Upper lobe of left lung (tissue), 6 donors: Measurements from ENCODE around the gene MPV17L2. TPM values are rescaled to one million over a fixed set of nuclear protein-coding genes. Genes with fewer than 3 reads are reported as not detected.

ENCODE experiments used
- ATAC-seq, 2 donors: fragments of 200-7000 bp; cut with Tn5 transposase; one replicate each; pipeline ENCODE4 v1.9.1; 2022; ENCODE audit warnings: mild to moderate bottlenecking in 2 of 2, moderate library complexity in 2 of 2; ENCODE audit not compliant: low FRiP score in 2 of 2
- DNase-seq, 2 donors: peaks; one replicate each; pipeline ENCODE4 v3.0.0-alpha.2; 2019 to 2020
- H3K27ac ChIP-seq, 4 donors: fragments of 200-600 bp; sonication (generic); one replicate each; pipeline ENCODE4 v1.5.1; 2016 to 2019
- H3K27me3 ChIP-seq, 4 donors: fragments of 200-600 bp; sonication (generic); one replicate each; pipeline ENCODE4 v1.5.1; 2017 to 2019
- H3K36me3 ChIP-seq, 4 donors: fragments of 200-600 bp; sonication (generic); one replicate each; pipeline ENCODE4 v1.5.1; 2016 to 2019
- H3K4me1 ChIP-seq, 4 donors: fragments of 200-600 bp; sonication (generic); one replicate each; pipeline ENCODE4 v1.5.1; 2018 to 2019
- H3K4me3 ChIP-seq, 4 donors: fragments of 200-600 bp; sonication (generic); one replicate each; pipeline ENCODE4 v1.5.1; 2017 to 2019; ENCODE audit warnings: mild to moderate bottlenecking in 2 of 4, moderate library complexity in 1 of 4
- H3K9me3 ChIP-seq, 4 donors: fragments of 200-600 bp; sonication (generic); one replicate each; pipeline ENCODE4 v1.5.1; 2018 to 2019
- CTCF ChIP-seq, 6 experiments: fragments of 450-650 bp in 4 of 6; fragments of 200-600 bp in 2 of 6; sonication (generic) in 2 of 6; IDR thresholded peaks; one replicate each; pipeline ENCODE4 v1.5.1; 2016 to 2019; ENCODE audit warnings: antibody characterized with exemption in 6 of 6
- EP300 ChIP-seq, 4 donors: sonication (generic); formaldehyde crosslinking; IDR thresholded peaks; one replicate each; pipeline ENCODE4 v1.5.1; 2017; ENCODE audit warnings: antibody characterized with exemption in 4 of 4, control low read depth in 2 of 4
- POLR2A ChIP-seq, 4 donors: fragments of 450-650 bp; IDR thresholded peaks; one replicate each; pipeline ENCODE4 v1.5.1; 2016 to 2017; ENCODE audit warnings: antibody characterized with exemption in 4 of 4, mild to moderate bottlenecking in 2 of 4
- POLR2AphosphoS5 ChIP-seq, 2 donors: sonication (generic); formaldehyde crosslinking; IDR thresholded peaks; one replicate each; pipeline ENCODE4 v1.5.1; 2017; ENCODE audit warnings: antibody characterized with exemption in 2 of 2
- WGBS, 2 donors: methylation state at CpG; one replicate each; pipeline ENCODE4 v1.1.5; 2017 to 2018; 5-methylcytosine and 5-hydroxymethylcytosine counted together
- total RNA-seq, 6 donors: library from RNA; depleted of rRNA in 4 of 6; stranded (reverse); fragments of >200 nt in 4 of 6; gene quantifications; one replicate each; pipeline versions ENCODE4 v1.1.0 to v1.2.1, GENCODE V29; 2016 to 2021
- donor health status: DM: no; HTN: no; CAD: no; lungs with moderate emphysema.
- donor health status: DM: no; HTN: yes; CAD: no; lungs with severe emphysema.

MPV17L2 gene
- total RNA-seq, 6 donors from 2014 or later = 10.7 to 18.8 (median 13.3) TPM

DNA sequence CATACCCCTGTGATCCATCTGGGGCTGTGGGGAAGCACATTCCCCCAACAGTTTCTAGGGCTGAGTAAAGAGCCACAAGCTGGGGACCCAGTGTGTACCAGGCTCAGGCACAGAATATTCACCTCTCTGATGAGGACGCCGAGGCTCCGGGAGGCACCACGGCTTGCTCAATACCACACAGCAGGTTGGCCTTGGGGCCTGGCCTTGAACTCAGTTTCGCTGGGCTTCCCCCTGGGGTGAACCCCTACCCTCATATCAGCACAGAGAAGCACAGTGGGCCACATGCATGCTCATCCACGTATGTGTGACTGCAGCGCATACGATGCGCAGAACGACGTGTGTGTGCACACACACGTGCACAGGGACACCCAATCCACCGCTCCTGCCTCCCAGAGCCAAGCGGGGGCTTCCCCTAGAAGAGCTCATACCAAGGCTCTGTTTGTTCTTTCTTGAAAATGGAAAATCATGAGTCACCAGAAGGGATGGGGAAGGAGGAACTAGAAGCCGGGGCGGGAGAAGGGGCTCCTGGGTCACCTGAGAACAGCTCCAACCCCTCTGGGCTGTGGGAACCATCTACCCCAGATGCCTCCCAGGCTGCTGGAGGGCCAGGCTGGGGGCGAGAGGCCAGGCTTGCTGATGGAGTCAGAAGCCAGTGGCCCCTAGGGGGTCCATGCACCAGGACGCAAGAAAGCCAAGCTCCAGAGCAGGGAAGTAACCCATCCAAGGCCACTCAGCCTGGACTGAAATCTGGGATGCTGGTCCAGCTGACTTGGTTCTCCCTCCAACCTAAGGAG is 38.1 kb downstream of the MPV17L2 start:
- TF ChIP-seq POLR2A (IDR thresholded peaks at IDR 0.05) (no peak), POLR2AphosphoS5 (IDR thresholded peaks at IDR 0.05) (no peak)
- Histone ChIP-seq H3K9me3 (peaks cover 0 to 8% (median 5%) of the 10 kb centered on the region in 4 donors), H3K27me3 (peaks cover 0 to 11% (median 5%) of the 10 kb centered on the region in 4 donors), H3K27ac (no peak overlapping the region), H3K4me3 (no peak overlapping the region), H3K4me1 (peaks cover 2 to 21% (median 10%) of the 10 kb centered on the region in 4 donors), H3K36me3 (no peaks in the 10 kb centered on the region)
- 66 to 67% methylated on average over 12 to 18 of the region's 18 CpGs for WGBS, 2 donors
- ATAC-seq = peak in 1 of 2 donors; percentile 17
- no peak for DNase-seq

GRCh38 chr19:18231775-18232174 is 38.8 kb downstream of the MPV17L2 start:
- WGBS, 2 donors = 20 to 21% methylated on average over 4 of the region's 4 CpGs
- no peak overlapping the region for H3K4me3 ChIP-seq
- no peak for DNase-seq
- TF ChIP-seq POLR2AphosphoS5 (IDR thresholded peaks at IDR 0.05) (no peak), CTCF (IDR thresholded peaks at IDR 0.05) (no peak), EP300 (IDR thresholded peaks at IDR 0.05) (no peak), POLR2A (IDR thresholded peaks at IDR 0.05) (no peak)
- ATAC-seq = no peak
- H3K36me3 ChIP-seq = no peaks in the 10 kb centered on the region
- no peak overlapping the region for H3K27ac ChIP-seq
- H3K9me3 ChIP-seq = peaks cover 0 to 8% (median 5%) of the 10 kb centered on the region in 4 donors
- peaks cover 0 to 7% (median 5%) of the 10 kb centered on the region in 4 donors for H3K27me3 ChIP-seq
- H3K4me1 ChIP-seq = peaks cover 0 to 19% (median 8%) of the 10 kb centered on the region in 4 donors

DNA sequence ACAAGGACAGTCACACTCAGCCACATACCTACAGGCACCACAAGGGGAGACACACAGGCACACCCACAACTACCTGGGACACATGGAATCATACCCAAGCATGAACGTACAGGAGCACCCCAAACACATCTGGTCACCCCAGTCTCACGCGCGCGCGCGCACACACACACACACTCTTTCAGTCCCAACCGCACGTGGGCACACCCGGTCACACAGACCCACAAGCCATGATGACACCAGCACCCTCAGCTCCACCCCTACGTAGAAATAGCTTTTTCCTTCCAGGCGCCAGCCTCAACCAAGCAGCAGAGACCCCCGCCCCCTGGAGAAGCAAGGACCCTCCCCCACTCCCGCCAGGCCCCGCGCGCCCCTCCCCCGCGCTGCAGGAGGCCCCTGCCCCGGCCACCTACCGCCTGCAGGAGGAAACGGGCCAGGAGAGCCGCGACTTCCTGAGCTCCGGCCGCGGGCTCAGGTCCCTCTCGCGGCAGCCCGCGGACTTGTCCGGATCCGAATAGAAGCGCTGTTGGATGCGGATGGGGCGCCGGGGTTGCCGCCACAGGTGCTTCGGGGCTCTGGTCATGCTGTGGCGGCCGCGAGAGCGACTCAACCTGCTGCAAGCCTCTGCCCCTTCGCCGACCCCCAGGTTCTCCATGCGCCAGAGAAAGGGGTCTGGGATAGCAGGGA is 39.7 kb downstream of the MPV17L2 start:
- Histone ChIP-seq H3K36me3 (no peaks in the 10 kb centered on the region), H3K27ac (no peak overlapping the region), H3K4me3 (no peak overlapping the region), H3K27me3 (peaks cover 0 to 7% (median 5%) of the 10 kb centered on the region in 4 donors), H3K4me1 (peaks cover 0 to 19% (median 8%) of the 10 kb centered on the region in 4 donors), H3K9me3 (peaks cover 0 to 8% (median 5%) of the 10 kb centered on the region in 4 donors)
- 0 to 9% methylated on average over 7 to 27 of the region's 46 CpGs for WGBS, 2 donors
- no peak for TF ChIP-seq CTCF (IDR thresholded peaks at IDR 0.05)
- DNase-seq (no peak), ATAC-seq (peak in 1 of 2 donors; percentile 4)

DNA sequence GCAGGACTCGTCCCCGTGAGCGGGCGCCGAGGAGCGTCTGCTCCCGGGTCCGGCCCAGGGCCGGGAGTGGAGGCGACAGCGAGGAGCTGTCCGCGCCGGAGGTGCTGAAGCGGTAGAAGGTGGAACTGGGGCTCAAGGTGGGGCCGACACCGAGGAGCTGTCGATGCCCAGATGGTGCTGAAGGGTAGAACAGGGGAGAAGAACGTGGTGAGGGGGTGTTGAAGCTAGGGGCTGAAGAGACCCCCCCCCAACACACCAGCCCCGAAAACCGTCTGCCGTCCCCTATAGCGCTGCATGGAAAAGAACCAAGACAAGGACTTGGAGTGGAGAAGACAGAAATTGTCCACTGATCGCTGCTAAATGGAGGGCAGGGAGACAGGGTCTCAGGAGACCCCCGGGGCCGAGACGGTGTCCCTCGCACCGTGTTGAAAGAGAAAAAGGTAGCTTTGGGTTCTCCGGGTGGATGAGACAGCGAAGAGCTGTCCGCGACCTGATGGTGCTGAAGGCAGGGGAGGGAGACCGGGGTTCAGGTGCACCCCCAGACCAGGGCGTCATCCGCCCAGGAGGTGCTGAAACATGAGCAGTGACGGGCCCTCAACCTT is 40.3 kb downstream of the MPV17L2 start:
- H3K27ac ChIP-seq = no peak overlapping the region
- no peak overlapping the region for H3K4me3 ChIP-seq
- WGBS, 2 donors = 25 to 32% methylated on average over 19 to 37 of the region's 37 CpGs
- H3K27me3 ChIP-seq = peaks cover 0 to 7% (median 5%) of the 10 kb centered on the region in 4 donors
- no peak for TF ChIP-seq POLR2A (IDR thresholded peaks at IDR 0.05)
- peak in 2 of 6 experiments; percentile 11 to 30 for TF ChIP-seq CTCF (IDR thresholded peaks at IDR 0.05)
- no peaks in the 10 kb centered on the region for H3K36me3 ChIP-seq
- H3K4me1 ChIP-seq = peaks cover 0 to 19% (median 8%) of the 10 kb centered on the region in 4 donors
- DNase-seq = peak; percentile 41 to 88
- peaks cover 0 to 8% (median 5%) of the 10 kb centered on the region in 4 donors for H3K9me3 ChIP-seq
- peak; percentile 40 to 69 for ATAC-seq

- no peak overlapping the region for H3K4me3 ChIP-seq
- peaks cover 0 to 7% (median 5%) of the 10 kb centered on the region in 4 donors for H3K27me3 ChIP-seq
- H3K27ac ChIP-seq = no peak overlapping the region
- TF ChIP-seq POLR2AphosphoS5 (IDR thresholded peaks at IDR 0.05) = no peak
- TF ChIP-seq EP300 (IDR thresholded peaks at IDR 0.05) = no peak
- TF ChIP-seq CTCF (IDR thresholded peaks at IDR 0.05) = no peak
- TF ChIP-seq POLR2A (IDR thresholded peaks at IDR 0.05) = no peak
- H3K36me3 ChIP-seq = no peaks in the 10 kb centered on the region
- peaks cover 0 to 19% (median 8%) of the 10 kb centered on the region in 4 donors for H3K4me1 ChIP-seq
- H3K9me3 ChIP-seq = peaks cover 0 to 8% (median 5%) of the 10 kb centered on the region in 4 donors
- no peak for DNase-seq
- 34 to 37% methylated on average over 6 of the region's 6 CpGs for WGBS, 2 donors
- ATAC-seq = no peak
Observed at GRCh38 chr19:18234194-18234593, 41.2 kb downstream of the MPV17L2 start.
